Activated CD8-positive, alpha-beta memory T cell treated with anti-CD3 and anti-CD28 coated beads, Interleukin-2, amount 50 U/mL, for 1 hour (primary cell): Measurements from ENCODE around the gene TRAF7.

Experiments
- DNase-seq: peaks from one replicate; pipeline ENCODE4 v3.0.0-alpha.2; 2020; ENCODE audit errors: extremely low read depth

Gene TRAF7

DNA sequence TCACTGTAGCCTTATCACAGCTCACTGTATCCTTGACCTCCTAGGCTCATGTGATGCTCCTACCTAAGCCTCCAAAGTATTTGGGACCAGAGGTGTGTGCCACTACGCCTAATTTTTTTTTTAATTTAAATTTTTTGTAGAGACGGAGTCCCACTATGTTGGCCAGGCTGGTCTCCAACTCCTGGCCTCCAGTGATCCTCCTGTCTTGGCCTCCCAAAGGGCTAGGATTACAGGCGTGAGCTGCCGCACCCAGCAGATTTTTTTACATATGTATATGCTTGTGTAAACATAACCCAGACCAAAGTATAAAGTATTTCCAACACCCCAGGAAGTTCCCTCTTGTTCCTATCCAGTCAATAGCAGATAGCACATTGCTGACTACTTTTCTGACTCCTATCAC lies 60.7 kb downstream of the TRAF7 start:
- no peak for DNase-seq

DNA sequence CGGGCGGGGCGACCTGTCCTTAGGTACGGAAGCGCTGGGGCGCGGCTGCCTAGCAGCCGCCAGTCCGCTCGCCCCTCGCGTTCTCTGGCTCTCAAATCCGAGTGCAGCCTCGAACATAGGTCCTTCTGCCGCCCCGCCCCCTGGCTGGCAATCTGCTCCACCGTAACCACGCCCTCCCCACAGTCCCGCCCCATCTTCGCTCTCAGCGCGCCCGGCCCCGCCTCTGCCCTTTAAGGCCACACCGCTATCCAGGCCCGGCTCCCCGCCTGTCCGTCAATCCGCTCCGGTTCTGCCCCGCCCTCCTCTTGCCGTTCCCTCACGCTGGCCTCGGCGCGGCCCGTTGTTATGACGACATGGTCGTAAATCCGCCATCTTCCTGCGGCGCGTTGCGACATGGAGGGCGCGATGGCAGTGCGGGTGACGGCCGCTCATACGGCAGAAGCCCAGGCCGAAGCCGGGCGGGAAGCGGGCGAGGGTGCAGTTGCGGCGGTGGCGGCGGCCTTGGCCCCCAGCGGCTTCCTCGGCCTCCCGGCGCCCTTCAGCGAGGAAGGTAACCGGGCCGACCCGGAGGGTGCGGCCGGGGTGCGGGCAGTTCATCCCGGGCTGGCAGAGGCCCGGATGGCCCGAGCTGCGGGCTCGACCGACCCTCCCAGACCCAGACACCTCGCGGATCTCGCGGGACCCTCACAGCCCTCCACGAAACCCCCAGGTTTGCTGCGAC lies 67.8 kb downstream of the TRAF7 start, which contains the start of gene E4F1:
TSS of gene E4F1 (plus strand) at position 371 of the 721 bp plus-strand sequence. CDS start at position 394, 23 bp downstream.
- DNase-seq = peak; percentile 98

DNA sequence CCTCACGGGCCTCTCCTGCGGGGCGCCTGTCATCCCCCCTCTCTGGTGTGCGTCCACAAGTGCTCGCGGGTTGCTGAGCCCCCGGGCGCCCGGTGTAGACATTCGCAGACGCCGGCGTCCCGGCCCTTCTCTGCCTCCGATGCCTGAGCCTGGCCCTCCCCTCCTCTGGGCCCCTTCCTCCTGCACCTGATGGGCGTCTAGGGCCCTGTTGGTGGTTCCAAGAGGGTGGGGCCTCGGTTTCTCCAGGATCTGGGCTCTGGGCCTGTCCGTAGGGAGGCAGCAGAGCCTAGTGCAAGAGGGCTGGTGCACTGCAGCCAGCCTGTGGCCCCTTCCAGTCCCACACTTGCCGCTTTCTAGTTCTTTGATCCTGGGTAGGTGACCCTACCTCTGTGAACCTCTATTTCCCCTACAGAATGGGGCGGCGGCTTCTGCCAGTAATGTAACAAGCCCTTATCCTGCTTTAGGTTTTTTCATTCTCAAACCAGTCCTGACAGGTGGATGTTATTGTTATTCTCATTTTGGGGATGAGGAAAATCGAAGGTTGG lies 68.4 kb downstream of the TRAF7 start:
- DNase-seq = no peak

- no peak for DNase-seq
These were observed 70.7 kb downstream of the TRAF7 start for GRCh38 chr16:2226245-2226793.

GRCh38 chr16:2226918-2227317 lies 71.3 kb downstream of the TRAF7 start:
- no peak for DNase-seq
